ENCODE data around the gene NF2. TPM values are rescaled to one million over a fixed set of nuclear protein-coding genes. Genes with fewer than 3 reads are reported as not detected.

NF2 gene
- total and polyA plus RNA-seq, 10 of the 15 experiments (the other 5 are each of a cell fraction or from before 2014, with no cell fraction given): 2.2 to 49.8 (median 22.5) TPM

DNA sequence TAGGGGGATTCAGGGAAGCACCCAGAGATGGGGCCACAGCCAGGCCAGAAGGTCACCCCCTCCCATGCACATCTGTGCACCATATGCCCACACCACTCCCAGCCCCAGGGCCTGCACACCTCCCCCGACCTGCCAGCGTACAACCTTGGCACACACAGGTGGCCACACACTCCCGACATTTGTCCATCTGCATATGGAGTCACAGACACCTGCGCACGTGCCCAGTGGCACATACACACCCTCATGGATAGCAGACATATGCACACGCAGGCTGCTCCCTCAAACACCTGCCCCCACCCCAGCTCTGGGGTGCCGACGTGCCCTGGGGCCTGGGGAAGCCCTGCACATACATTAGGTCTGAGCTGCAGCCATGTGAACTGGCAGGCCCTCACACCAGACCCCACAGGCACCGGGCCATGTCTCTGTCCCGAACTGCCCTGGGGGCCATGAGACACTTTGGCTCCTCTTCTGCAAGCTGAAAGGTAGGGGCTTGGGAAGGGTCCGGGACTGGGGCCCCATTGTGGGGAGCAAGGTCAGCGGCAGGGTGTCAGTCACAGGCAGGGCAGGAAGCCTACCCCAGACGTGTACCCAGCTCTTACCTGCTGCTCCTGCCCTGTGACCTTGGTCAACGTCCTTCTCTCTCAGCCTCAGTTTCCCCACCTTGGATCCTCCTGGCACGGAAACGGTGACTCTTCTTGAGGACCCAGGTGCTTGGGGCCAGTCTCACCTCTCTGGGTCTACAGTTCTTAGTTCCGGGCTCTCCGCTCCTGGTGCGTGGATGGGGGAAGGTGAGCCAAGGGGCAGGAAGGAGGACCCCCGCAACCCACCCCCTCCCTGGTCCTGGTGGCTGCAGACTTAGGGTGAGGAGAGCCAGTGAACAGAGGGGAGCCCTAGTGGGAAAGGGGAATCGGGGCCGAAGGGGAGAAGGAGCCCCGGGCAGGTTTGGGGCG is 115.8 kb downstream of the NF2 start (continued):
- TF ChIP-seq MYB (IDR thresholded peaks at IDR 0.05; ENCODE audit: borderline replicate concordance, low read depth, low read length) (no peak), HDAC6 (IDR thresholded peaks at IDR 0.05; ENCODE audit: unreplicated experiment) (no peak), SIN3A (IDR thresholded peaks at IDR 0.05; ENCODE audit: low read depth, low read length) (no peak), STAT3 (IDR thresholded peaks at IDR 0.05; ENCODE audit: low read depth, low read length) (no peak), HCFC1 (IDR thresholded peaks at IDR 0.05; ENCODE audit: low read length) (no peak)

DNA sequence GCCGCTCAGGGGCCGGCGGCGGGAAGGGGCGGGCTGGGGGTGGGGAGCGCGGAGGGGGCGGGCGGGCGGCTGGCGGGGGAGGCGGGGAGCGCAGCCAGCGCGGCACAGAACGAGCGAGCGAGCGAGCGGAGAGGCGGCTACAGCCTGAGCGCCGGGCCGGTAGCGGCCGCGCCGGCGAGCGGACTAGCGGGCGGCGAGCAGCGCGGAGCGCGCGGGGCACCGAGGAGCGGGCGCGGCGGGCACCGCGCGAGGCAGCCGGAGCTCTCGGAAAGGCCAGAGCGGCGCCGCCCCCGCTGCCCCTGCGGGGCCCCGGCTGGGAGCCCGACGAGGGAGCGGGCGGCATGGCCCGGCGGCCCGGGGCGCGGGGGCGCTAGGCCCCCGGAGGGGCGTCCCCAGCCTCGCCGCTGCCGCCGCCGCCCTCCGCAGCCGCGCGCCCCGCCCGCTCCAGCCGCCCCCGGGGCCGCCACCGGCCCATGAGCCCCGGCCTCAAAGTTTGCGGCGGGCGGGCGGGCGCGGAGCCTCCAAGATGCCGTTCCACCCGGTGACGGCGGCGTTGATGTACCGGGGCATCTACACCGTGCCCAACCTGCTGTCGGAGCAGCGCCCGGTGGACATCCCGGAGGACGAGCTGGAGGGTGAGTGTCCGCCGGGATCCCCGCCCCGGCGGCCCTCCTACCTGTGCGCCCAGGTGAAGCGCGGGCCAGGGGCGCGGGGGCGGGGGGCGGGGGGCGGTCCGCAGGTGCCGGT is 116.6 kb downstream of the NF2 start, which contains the start of gene CABP7:
CABP7 (plus strand) TSS at position 105 of the 747 bp plus-strand sequence; CDS start at position 527, 422 bp downstream.
- no TSS peak for BruUV-seq (replicated peaks)
- intact Hi-C loops (cut with micrococcal nuclease; ENCODE audit: unreplicated experiment) (loop anchor here (10.0 kb wide), 1 partner anchor 365 kb away; the partner anchor contains the start of gene HORMAD2), in situ Hi-C loops (cut with MboI) (no loop called here)
- DNase-seq (ENCODE audit: low read depth, low spot score): no peak
- peaks cover 3 to 9% of the 10 kb centered on the region in 2 experiments; a peak in 2 of 4 replicates for H3K27me3 ChIP-seq (replicated peaks in 1 of 2; ENCODE audit: control insufficient read depth in 2 of 2, insufficient read depth in 2 of 2, low read length in 1 of 2)
- POLR2A ChIA-PET: no interaction called here
- no peak within 1 kb of the TSS for H2AFZ ChIP-seq (ENCODE audit: control insufficient read depth, low read depth, low read length)
- no peaks in the 10 kb centered on the region for H3K4me1 ChIP-seq (ENCODE audit: control insufficient read depth, insufficient read depth, low read length)
- TF ChIP-seq, protein P1, sequence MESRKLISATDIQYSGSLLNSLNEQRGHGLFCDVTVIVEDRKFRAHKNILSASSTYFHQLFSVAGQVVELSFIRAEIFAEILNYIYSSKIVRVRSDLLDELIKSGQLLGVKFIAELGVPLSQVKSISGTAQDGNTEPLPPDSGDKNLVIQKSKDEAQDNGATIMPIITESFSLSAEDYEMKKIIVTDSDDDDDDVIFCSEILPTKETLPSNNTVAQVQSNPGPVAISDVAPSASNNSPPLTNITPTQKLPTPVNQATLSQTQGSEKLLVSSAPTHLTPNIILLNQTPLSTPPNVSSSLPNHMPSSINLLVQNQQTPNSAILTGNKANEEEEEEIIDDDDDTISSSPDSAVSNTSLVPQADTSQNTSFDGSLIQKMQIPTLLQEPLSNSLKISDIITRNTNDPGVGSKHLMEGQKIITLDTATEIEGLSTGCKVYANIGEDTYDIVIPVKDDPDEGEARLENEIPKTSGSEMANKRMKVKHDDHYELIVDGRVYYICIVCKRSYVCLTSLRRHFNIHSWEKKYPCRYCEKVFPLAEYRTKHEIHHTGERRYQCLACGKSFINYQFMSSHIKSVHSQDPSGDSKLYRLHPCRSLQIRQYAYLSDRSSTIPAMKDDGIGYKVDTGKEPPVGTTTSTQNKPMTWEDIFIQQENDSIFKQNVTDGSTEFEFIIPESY (IDR thresholded peaks at IDR 0.05): no peak
- TF ChIP-seq RUNX3 (IDR thresholded peaks at IDR 0.05; ENCODE audit: low read length): no peak
- TF ChIP-seq SUZ12 (IDR thresholded peaks at IDR 0.05; ENCODE audit: unreplicated experiment): peak; percentile 64
- TF ChIP-seq, protein P2, sequence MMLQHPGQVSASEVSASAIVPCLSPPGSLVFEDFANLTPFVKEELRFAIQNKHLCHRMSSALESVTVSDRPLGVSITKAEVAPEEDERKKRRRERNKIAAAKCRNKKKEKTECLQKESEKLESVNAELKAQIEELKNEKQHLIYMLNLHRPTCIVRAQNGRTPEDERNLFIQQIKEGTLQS (IDR thresholded peaks at IDR 0.05; ENCODE audit: borderline replicate concordance, extremely low read depth, low read depth, low read length): no peak
- FAIRE-seq: no peak
- H3K36me3 ChIP-seq (ENCODE audit: control insufficient read depth in 2 of 2, insufficient read depth in 2 of 2, low read length in 1 of 2): no peaks in the 10 kb centered on the region
- no peak within 1 kb of the TSS for H3K27ac ChIP-seq (ENCODE audit: control insufficient read depth, insufficient read depth)
- H4K20me1 ChIP-seq (ENCODE audit: control insufficient read depth, insufficient read depth): no peaks in the 10 kb centered on the region
- no peak within 1 kb of the TSS for H3K4me3 ChIP-seq
- SMC1A ChIA-PET (ENCODE audit: uncharacterized antibody, unreplicated experiment): no interaction called here
- no peaks in the 10 kb centered on the region for H3K79me2 ChIP-seq (ENCODE audit: control insufficient read depth, insufficient read depth, low read length)
- no peak within 1 kb of the TSS for H3K9ac ChIP-seq (ENCODE audit: control insufficient read depth, insufficient read depth, low read length)
- no peaks in the 10 kb centered on the region for H3K9me3 ChIP-seq (replicated peaks; ENCODE audit: control insufficient read depth, insufficient read depth, low read length)
- no peak within 1 kb of the TSS for H3K4me2 ChIP-seq (ENCODE audit: control insufficient read depth, insufficient read depth)
- RAD21 ChIA-PET (ENCODE audit: unreplicated experiment): no interaction called here
- CTCF ChIA-PET: no interaction called here
- no peak for ATAC-seq
- WGBS (ENCODE audit: insufficient coverage, insufficient replicate concordance, low lambda C conversion rate, missing lambda C conversion rate): 6% methylated on average over 58 of the region's 115 CpGs

Measured in GM12878 (cell line).